H1 (cell line): Measurements from ENCODE around the gene SYTL5. TPM values are rescaled to one million over a fixed set of nuclear protein-coding genes. Genes with fewer than 3 reads are reported as not detected.
A peak's percentile ranks its signal among the peaks of the same experiment; 100 is the strongest.

ENCODE experiments used
- CTCF ChIA-PET: fragments of 300-600 bp; sonication (Branson Sonifier 250); formaldehyde crosslinking; loops from one replicate; lab custom pipeline; 2021; ENCODE audit not compliant: partially characterized antibody; lab: Charles Lee
- POLR2A ChIA-PET: fragments of 300-600 bp; sonication (Branson Sonifier 250); formaldehyde crosslinking; loops from one replicate; lab custom pipeline; 2021; ENCODE audit warnings: inconsistent platforms; ENCODE audit not compliant: partially characterized antibody; lab: Charles Lee
- DNase-seq, 2 experiments: peaks; one replicate each; pipeline versions ENCODE4 v3.0.0 to v3.0.0-alpha.2; 2010 to 2022; ENCODE audit warnings: low spot score in 2 of 2, low read depth in 1 of 2, mixed read lengths in 1 of 2
- FAIRE-seq: peaks from 2 replicates; lab custom pipeline; 2011; peaks lifted over from hg19 to GRCh38; lab: Jason Lieb, UNC
- H2AFZ ChIP-seq: 2 replicates; pipeline ENCODE4 v1.8.1; 2012; ENCODE audit warnings: low read length, inconsistent platforms
- H2AK5ac ChIP-seq: 2 replicates; pipeline ENCODE4 v1.6.1; 2013; ENCODE audit warnings: low read depth, low read length
- H2BK120ac ChIP-seq: replicated peaks from 2 replicates; pipeline ENCODE3; 2013; ENCODE audit warnings: low read depth, low read length, inconsistent platforms
- H2BK12ac ChIP-seq: 2 replicates; pipeline ENCODE4 v1.6.1; 2013; ENCODE audit warnings: low read depth, low read length
- H2BK15ac ChIP-seq: 2 replicates; pipeline ENCODE4 v1.6.1; 2013; ENCODE audit warnings: low read length
- H2BK20ac ChIP-seq: 2 replicates; pipeline ENCODE4 v1.6.1; 2013; ENCODE audit warnings: low read length
- H2BK5ac ChIP-seq: 2 replicates; pipeline ENCODE4 v1.6.1; 2013; ENCODE audit warnings: low read depth, low read length
- H3K14ac ChIP-seq: 2 replicates; pipeline ENCODE4 v1.6.1; 2013; ENCODE audit warnings: inconsistent platforms; ENCODE audit not compliant: insufficient read length
- H3K18ac ChIP-seq: 2 replicates; pipeline ENCODE4 v1.6.1; 2013; ENCODE audit warnings: low read length; ENCODE audit errors: extremely low read depth
- H3K23ac ChIP-seq: 2 replicates; pipeline ENCODE4 v1.6.1; 2013; ENCODE audit warnings: inconsistent platforms; ENCODE audit not compliant: insufficient read length
- H3K23me2 ChIP-seq: 2 replicates; pipeline ENCODE4 v1.6.1; 2013; ENCODE audit warnings: low read depth, low read length
- H3K27ac ChIP-seq: 2 replicates; pipeline ENCODE4 v1.6.1; 2011; ENCODE audit warnings: low read depth, low read length, inconsistent platforms
- H3K27me3 ChIP-seq, 4 experiments: replicated peaks in 1 of 4; 1 replicate in 1 of 4; 2 replicates in 3 of 4; pipeline versions ENCODE4 v1.6.1 to v1.8.1; 2011 to 2013; ENCODE audit warnings: low read length in 3 of 4, mild to moderate bottlenecking in 3 of 4, inconsistent platforms in 2 of 4, mixed read lengths in 2 of 4, moderate library complexity in 1 of 4; ENCODE audit not compliant: control insufficient read depth in 3 of 4, insufficient read depth in 3 of 4; ENCODE audit errors: extremely low read depth in 1 of 4
- H3K36me3 ChIP-seq, 4 experiments: 2 replicates each; pipeline versions ENCODE4 v1.6.1 to v1.8.1; 2011 to 2013; ENCODE audit warnings: mild to moderate bottlenecking in 4 of 4, low read length in 3 of 4, moderate library complexity in 2 of 4, control low read depth in 1 of 4, inconsistent platforms in 1 of 4; ENCODE audit not compliant: insufficient read depth in 4 of 4, control insufficient read depth in 2 of 4
- H3K4ac ChIP-seq: replicated peaks from 2 replicates; pipeline ENCODE3; 2013; ENCODE audit warnings: low read length, low read depth, mixed read lengths, inconsistent platforms; ENCODE audit not compliant: insufficient read length
- H3K4me1 ChIP-seq, 4 experiments: replicated peaks in 1 of 4; 1 replicate in 1 of 4; 2 replicates in 3 of 4; pipeline versions ENCODE4 v1.6.1 to v1.8.1; 2011 to 2013; ENCODE audit warnings: low read length in 3 of 4, inconsistent platforms in 2 of 4, mixed read lengths in 1 of 4; ENCODE audit not compliant: insufficient read depth in 4 of 4, control insufficient read depth in 3 of 4
- H3K4me2 ChIP-seq, 2 experiments: 2 replicates each; pipeline versions ENCODE4 v1.6.1 to v1.8.1; 2011 to 2013; ENCODE audit warnings: low read depth in 2 of 2, low read length in 2 of 2, control low read depth in 1 of 2, inconsistent platforms in 1 of 2, mild to moderate bottlenecking in 1 of 2; ENCODE audit not compliant: insufficient read depth in 1 of 2
- H3K4me3 ChIP-seq, 4 experiments: fragments of 200-600, 300-600 bp in 1 of 4; sonication (generic), shearing (Covaris generic), sonication (Bioruptor Twin) in 1 of 4; 2 replicates each; pipeline versions ENCODE4 v1.5.1 to v1.8.1; 2011 to 2016; ENCODE audit warnings: low read length in 4 of 4, low read depth in 3 of 4, control low read depth in 2 of 4, inconsistent platforms in 2 of 4, mild to moderate bottlenecking in 2 of 4, mixed read lengths in 1 of 4, moderate library complexity in 1 of 4; ENCODE audit not compliant: insufficient read depth in 2 of 4; ENCODE audit errors: extremely low read depth in 1 of 4
- H3K56ac ChIP-seq: replicated peaks from 2 replicates; pipeline ENCODE3; 2013; ENCODE audit warnings: low read depth, mild to moderate bottlenecking, mixed read lengths, low read length, inconsistent platforms; ENCODE audit not compliant: insufficient read length
- H3K79me1 ChIP-seq: 2 replicates; pipeline ENCODE4 v1.6.1; 2013; ENCODE audit warnings: low read depth, low read length, control low read depth
- H3K79me2 ChIP-seq, 2 experiments: 2 replicates each; pipeline versions ENCODE4 v1.6.1 to v1.8.1; 2012 to 2013; ENCODE audit warnings: low read length in 2 of 2, mild to moderate bottlenecking in 2 of 2, inconsistent platforms in 1 of 2; ENCODE audit not compliant: insufficient read depth in 2 of 2, control insufficient read depth in 1 of 2
- H3K9ac ChIP-seq, 4 experiments: replicated peaks in 1 of 4; 1 replicate in 1 of 4; 2 replicates in 3 of 4; pipeline versions ENCODE4 v1.6.1 to v1.8.1; 2011 to 2013; ENCODE audit warnings: low read depth in 3 of 4, low read length in 3 of 4, control low read depth in 2 of 4, mild to moderate bottlenecking in 2 of 4, moderate library complexity in 2 of 4, inconsistent platforms in 1 of 4; ENCODE audit errors: extremely low read depth in 1 of 4
- H3K9me3 ChIP-seq, 2 experiments: 2 replicates each; pipeline versions ENCODE4 v1.6.1 to v1.8.1; 2012 to 2013; ENCODE audit warnings: mild to moderate bottlenecking in 2 of 2, moderate library complexity in 2 of 2, control low read depth in 1 of 2, inconsistent platforms in 1 of 2, low read depth in 1 of 2, low read length in 1 of 2, mixed read lengths in 1 of 2; ENCODE audit not compliant: insufficient read depth in 2 of 2
- H4K20me1 ChIP-seq, 2 experiments: replicated peaks in 1 of 2; 2 replicates each; pipeline versions ENCODE3 to v1.8.1; 2011 to 2013; ENCODE audit warnings: inconsistent platforms in 2 of 2, low read length in 2 of 2, mild to moderate bottlenecking in 1 of 2; ENCODE audit not compliant: insufficient read depth in 2 of 2, control insufficient read depth in 1 of 2
- H4K5ac ChIP-seq: 2 replicates; pipeline ENCODE4 v1.6.1; 2013; ENCODE audit warnings: low read length, low read depth, mixed read lengths, inconsistent platforms; ENCODE audit not compliant: insufficient read length
- H4K8ac ChIP-seq: 2 replicates; pipeline ENCODE4 v1.8.0; 2013; ENCODE audit warnings: mild to moderate bottlenecking, moderate library complexity, low read length, inconsistent platforms; ENCODE audit not compliant: insufficient read depth; ENCODE audit errors: extremely low read depth
- H4K91ac ChIP-seq: replicated peaks from 2 replicates; pipeline ENCODE3; 2013; ENCODE audit warnings: low read length, mixed read lengths, inconsistent platforms; ENCODE audit not compliant: insufficient read length
- CTCF ChIP-seq, 3 experiments: IDR thresholded peaks; 1 replicate in 2 of 3; 2 replicates in 1 of 3; pipeline versions ENCODE4 v1.5.1 to v1.6.1; 2011; ENCODE audit warnings: low read length in 3 of 3, mild to moderate bottlenecking in 3 of 3, inconsistent platforms in 2 of 3, low read depth in 1 of 3, moderate library complexity in 1 of 3; ENCODE audit not compliant: insufficient read depth in 1 of 3; ENCODE audit errors: control extremely low read depth in 1 of 3
- JUND ChIP-seq: IDR thresholded peaks from 2 replicates; pipeline ENCODE4 v1.6.1; 2011; ENCODE audit warnings: mild to moderate bottlenecking, improper control_type of control experiment, low read length
- RAD21 ChIP-seq, 2 experiments: IDR thresholded peaks in 1 of 2; conservative IDR thresholded peaks in 1 of 2; 2 replicates each; pipeline ENCODE4 v1.6.1; 2011; ENCODE audit warnings: low read depth in 2 of 2, low read length in 2 of 2, improper control_type of control experiment in 1 of 2, inconsistent platforms in 1 of 2, mild to moderate bottlenecking in 1 of 2, moderate library complexity in 1 of 2
- WGBS, 2 experiments: shearing (Covaris generic) in 1 of 2; methylation state at CpG; one replicate each; pipeline versions ENCODE4 v1.1.6 to v1.1.7; 2013 to 2015; ENCODE audit warnings: low lambda C conversion rate in 2 of 2, mixed read lengths in 2 of 2, inconsistent platforms in 1 of 2, low coverage in 1 of 2, missing lambda C conversion rate in 1 of 2; ENCODE audit not compliant: insufficient replicate concordance in 2 of 2, insufficient coverage in 1 of 2, insufficient read length in 1 of 2; ENCODE audit errors: extremely low coverage in 1 of 2, missing lambda C conversion rate in 1 of 2; 5-methylcytosine and 5-hydroxymethylcytosine counted together
- polyA plus RNA-seq, 7 experiments: library from polyadenylated mRNA; depleted of rRNA in 3 of 7; stranded (reverse) in 5 of 7; unstranded in 2 of 7; fragments of >200 nt in 5 of 7; fragments of 200-250 nt in 2 of 7; gene quantifications; 1 replicate in 5 of 7; 2 replicates in 1 of 7; 4 replicates in 1 of 7; pipeline versions ENCODE4 v1.2.1 to v1.2.3, GENCODE V29; 2011 to 2013; ENCODE audit warnings: missing spikeins in 2 of 7, mixed read lengths in 2 of 7
- total RNA-seq: library from RNA; stranded (reverse); fragmentation: NEBNext Ultra II Directional; extraction: Animal tissue kit (Norgen Biotek cat#: 25700); gene quantifications from 2 replicates; pipeline ENCODE4 v1.2.1, GENCODE V29; 2021

SYTL5 gene
- total and polyA plus RNA-seq, 2 of the 8 experiments (the other 6 are each of a cell fraction or from before 2014, with no cell fraction given): 0.15 to 0.52 TPM

GRCh38 chrX:37995428-37995827, 10.9 kb upstream of the SYTL5 start:
- Histone ChIP-seq H3K4ac (no peak overlapping the region), H4K91ac (no peak overlapping the region), H4K5ac (no peak overlapping the region), H4K20me1 (no peaks in the 10 kb centered on the region), H2AFZ (no peak overlapping the region), H4K8ac (no peak overlapping the region), H3K79me1 (no peaks in the 10 kb centered on the region), H2BK120ac (no peak overlapping the region), H3K9me3 (no peaks in the 10 kb centered on the region), H2AK5ac (no peak overlapping the region), H3K18ac (no peak overlapping the region), H2BK20ac (no peak overlapping the region), H3K79me2 (no peaks in the 10 kb centered on the region), H2BK12ac (no peak overlapping the region), H2BK5ac (no peak overlapping the region), H3K4me2 (no peak overlapping the region), H3K36me3 (no peaks in the 10 kb centered on the region), H3K56ac (no peak overlapping the region), H3K14ac (no peak overlapping the region), H3K23ac (no peak overlapping the region), H3K4me1 (peaks cover 0 to 3% (median 0%) of the 10 kb centered on the region in 4 experiments; a peak in 1 of 7 replicates), H2BK15ac (no peak overlapping the region), H3K27me3 (no peaks in the 10 kb centered on the region), H3K23me2 (no peaks in the 10 kb centered on the region), H3K9ac (no peak overlapping the region), H3K4me3 (no peak overlapping the region), H3K27ac (no peak overlapping the region)
- ChIA-PET CTCF (interaction anchor here (0.8 to 1.3 kb wide), 3 partner anchors 41 to 250 kb away, joined by 3 read pairs; no protein-coding TSS in a partner anchor), POLR2A (no interaction called here)
- TF ChIP-seq RAD21 (IDR thresholded peaks at IDR 0.05 in 1 of 2, conservative IDR thresholded peaks at IDR 0.05 in 1 of 2; ENCODE audit: low read depth in 2 of 2, low read length in 2 of 2) (0 out of 4 replicates have a peak, but pooled peaks of 1 of the 2 experiments have one; percentile 2), JUND (no peak), CTCF (IDR thresholded peaks at IDR 0.05; ENCODE audit: control extremely low read depth in 1 of 3, insufficient read depth in 1 of 3, low read depth in 1 of 3, low read length in 3 of 3) (peak in 1 of 3 experiments; percentile 16; a peak in 1 of 4 replicates)
- FAIRE-seq (no peak), DNase-seq (no peak)
- 88% methylated on average over 1 of the region's 1 CpG; no CpG with 5 or more reads in 1 of the 2 experiments for WGBS, 2 experiments
